ENCODE measurements around the gene LRRC55.
A peak's percentile ranks its signal among the peaks of the same experiment; 100 is the strongest.

Gene LRRC55

DNA sequence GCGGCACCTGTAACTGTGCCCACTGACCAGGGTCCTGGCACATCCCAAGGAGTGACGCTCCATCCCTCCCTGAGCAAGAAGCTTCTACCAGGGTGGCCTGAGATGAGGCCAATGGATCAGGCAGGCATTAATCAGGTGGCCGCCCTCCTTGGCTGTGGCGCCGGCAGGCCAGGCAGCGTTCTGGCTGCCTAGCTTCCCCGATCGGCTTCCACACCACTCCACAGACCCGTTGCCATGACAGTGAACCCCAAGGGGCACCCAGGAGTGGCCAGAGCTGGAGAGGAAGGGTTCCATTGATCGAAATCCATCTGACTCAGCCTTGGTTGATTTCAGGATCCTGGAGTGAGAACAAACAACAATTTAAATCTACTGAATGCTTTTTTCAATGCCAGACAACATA lies 20.5 kb downstream of the LRRC55 start:
- DNase-seq (ENCODE audit: low spot score): no peak

DNA sequence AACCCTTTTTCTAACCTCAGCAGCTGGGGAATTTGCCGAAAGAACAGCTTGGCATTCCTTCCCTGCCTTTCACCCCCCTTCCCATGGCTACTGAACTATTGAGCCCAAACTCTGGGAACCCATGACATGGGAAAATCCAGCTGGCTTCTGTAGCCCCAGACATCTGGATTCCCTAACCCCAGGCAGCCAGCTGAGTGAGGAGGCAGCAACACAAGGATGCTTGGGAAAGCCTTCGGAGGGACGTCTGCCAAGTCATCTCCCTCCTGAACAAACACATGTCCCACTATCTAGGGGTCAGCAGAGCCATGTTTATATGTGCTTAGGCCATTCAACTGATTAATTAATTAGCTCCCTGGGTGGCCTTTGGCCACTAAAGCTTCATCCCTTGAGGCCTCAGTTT lies 21.6 kb downstream of the LRRC55 start:
- no peak for DNase-seq (ENCODE audit: low spot score)

DNA sequence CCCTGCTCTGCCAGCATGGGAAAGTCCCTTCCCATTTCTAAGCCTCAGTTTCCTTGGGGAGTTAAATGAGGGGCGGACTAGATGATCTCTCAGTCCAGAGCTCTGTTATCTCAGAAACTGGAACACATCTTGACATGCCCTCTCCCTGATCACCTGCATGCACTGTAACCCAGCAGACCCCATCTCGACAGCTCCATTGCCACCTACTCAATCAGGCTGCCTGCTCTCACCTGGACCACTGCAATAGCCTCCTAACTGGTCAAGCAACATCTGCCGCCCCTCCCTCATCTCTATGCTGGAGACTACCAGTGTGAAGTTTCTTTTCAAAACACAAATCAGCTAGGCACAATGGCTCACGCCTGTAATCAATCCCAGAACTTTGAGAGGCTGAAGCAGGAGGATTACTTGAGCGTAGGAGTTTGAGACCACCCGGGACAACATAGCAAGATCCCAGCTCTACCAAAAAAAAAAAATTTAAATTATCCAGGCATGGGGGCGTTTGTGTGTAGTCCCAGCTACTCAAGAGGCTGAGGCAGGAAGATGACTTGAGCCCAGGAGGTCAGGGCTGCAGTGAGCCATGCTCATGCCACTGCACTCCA lies 22.2 kb downstream of the LRRC55 start:
- DNase-seq (ENCODE audit: low spot score): no peak

DNA sequence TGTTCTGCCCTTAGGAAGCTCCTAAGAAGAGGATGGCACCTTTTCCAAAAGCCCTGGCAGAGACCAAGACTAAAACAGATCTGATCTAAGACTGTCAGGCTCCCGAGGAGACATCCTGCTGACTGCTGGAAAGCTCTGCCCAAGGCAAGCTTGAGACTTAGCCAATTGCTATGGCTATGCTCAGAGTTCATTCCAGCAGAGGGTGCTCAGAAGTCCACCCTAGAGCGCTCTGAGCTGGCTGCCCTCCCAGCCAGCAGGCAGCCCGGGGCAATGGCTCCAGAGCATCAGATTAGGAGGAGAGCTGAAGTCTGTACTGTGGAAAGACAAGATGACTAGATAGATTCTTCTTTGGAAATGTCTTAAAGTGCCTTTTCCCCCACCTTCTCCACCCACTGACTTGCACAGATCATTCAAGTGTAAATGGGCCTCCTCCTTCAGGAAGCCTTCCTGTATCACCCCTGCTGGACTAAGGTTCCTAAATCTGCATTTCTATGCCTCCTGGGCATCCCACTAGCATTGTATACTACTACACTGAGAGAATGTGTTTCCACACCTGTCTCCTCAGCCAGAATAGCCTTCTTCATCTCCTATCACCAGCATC lies 23.4 kb downstream of the LRRC55 start:
- peak; percentile 65 for DNase-seq (ENCODE audit: low spot score)

- DNase-seq (ENCODE audit: low spot score): no peak
Measured at GRCh38 chr11:57207168-57207567, 25.4 kb downstream of the LRRC55 start.

- no peak for DNase-seq (ENCODE audit: low spot score)
Measured at GRCh38 chr11:57210781-57211180, 29.0 kb downstream of the LRRC55 start.

DNA sequence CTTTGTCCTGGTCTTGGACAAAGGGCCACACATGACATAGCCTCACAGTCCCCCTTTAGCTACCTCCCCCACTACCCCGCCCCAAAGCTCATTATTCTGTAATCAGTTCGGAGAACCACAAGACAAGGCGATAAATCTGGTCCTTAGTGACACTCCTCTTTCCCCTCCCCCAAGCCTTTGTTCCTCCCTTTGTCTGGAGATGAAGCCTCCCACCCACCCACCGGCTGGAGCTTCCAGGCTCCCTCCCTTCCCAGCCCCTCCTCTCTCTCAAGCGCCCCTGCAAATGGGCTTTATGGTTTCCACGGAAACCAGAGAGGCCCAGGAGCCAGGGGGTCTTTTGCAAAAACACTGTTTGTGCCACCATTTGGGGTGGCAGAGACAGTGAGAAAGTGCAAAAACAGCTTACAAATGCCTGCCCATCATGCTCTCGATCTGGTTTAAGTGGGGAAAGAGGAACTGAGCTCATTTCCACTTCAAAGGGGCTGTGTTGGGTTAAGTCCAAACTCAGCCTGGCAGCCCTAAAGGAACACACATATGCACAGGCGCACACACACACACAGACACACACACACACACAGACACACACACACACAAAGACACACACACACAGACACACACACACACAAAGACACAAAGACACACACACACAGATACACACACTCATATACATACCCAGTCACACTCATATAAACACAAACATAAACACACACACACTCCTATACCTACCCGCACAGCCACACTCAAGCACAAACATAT lies 31.8 kb downstream of the LRRC55 start:
- DNase-seq (ENCODE audit: low spot score): no peak

- DNase-seq (ENCODE audit: low spot score): no peak
Measured at GRCh38 chr11:57214098-57214417, 32.3 kb downstream of the LRRC55 start.

DNA sequence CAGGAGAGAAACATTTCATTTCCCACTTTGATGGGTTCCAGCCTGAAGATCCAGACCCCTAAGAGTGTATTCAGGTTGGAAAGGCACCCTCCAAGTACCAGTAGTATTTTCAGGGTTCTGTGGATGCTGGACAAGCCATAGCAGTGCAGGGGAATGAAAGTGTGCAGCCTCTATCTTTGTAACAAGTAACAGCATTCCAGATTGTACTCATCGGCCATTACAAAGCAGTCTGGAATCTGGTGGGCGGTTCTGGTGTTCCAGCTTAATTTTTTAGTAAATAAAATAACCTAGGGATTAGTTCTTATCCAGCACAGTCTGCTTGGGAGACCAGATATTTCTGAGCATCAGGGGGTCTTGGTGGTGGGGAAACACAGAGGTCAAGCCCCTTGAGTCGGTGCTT lies 32.7 kb downstream of the LRRC55 start:
- peak; percentile 77 for DNase-seq (ENCODE audit: low spot score)

- no peak for DNase-seq (ENCODE audit: low spot score)
Measured at GRCh38 chr11:57216463-57216862, 34.7 kb downstream of the LRRC55 start.

DNA sequence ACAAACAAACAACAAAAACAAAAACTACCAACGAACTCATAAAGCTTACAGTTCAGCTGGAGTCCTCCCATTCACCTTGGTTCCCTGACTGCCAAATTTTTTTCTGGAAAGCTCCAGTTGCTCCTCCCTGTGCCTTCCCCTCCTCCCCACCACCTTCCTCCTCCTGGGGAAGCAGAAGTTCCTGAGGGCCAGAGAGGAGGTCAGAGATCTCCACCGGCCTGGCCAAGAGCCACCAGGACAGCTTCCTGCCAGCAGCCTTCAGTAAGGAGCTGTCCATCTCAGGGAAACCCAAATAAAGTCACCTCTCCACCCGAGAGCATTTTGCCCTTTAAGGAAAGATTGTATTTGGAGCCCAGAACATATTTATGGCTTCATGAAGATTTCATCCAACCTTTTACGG lies 35.3 kb downstream of the LRRC55 start:
- no peak for DNase-seq (ENCODE audit: low spot score)

GRCh38 chr11:57219021-57219627 lies 37.4 kb downstream of the LRRC55 start:
- no peak for DNase-seq (ENCODE audit: low spot score)

GRCh38 chr11:57222239-57222638 lies 40.5 kb downstream of the LRRC55 start:
- no peak for DNase-seq (ENCODE audit: low spot score)

DNA sequence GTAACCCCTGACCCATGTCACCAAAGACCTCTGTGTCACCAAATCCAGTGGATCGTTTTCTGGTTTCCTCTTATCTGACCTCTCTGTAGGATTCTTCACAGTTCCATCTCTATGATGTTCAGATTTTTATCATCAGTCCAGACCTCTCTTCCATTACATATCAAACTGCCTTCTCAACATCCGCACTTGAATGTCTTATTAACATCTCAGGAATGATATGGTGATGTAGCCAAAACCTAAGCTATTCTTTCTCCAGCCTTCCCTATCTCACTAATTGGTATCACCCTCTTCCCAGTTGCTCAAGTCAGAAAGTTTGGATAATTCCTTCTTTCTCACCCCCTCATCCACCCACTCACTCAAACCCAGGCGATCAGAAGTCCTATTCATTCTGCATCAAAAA lies 41.8 kb downstream of the LRRC55 start:
- DNase-seq (ENCODE audit: low spot score): no peak

DNA sequence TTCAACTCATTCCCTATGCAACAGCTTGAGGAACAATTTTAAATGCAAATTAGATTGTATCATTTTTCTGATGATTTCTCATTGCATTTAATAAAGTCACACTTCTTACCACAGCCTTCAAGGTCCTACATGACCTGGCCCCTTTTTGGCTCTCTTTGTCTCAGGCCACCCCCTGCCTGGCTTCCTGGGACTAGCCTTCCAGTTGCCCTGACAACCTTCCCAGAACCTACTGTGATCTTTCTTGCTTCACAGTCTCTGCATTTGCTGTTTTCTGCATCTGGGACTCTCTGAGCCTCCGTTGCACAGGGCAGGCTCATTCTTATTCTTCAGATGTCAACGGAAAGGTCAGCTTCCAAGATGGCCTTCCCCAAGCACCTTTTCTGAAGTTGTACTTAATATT lies 42.4 kb downstream of the LRRC55 start:
- no peak for DNase-seq (ENCODE audit: low spot score)

GRCh38 chr11:57224537-57224936 lies 42.8 kb downstream of the LRRC55 start:
- peak; percentile 54 for DNase-seq (ENCODE audit: low spot score)

- no peak for DNase-seq (ENCODE audit: low spot score)
Measured at GRCh38 chr11:57228600-57228999, 46.8 kb downstream of the LRRC55 start.

GRCh38 chr11:57230316-57230715 lies 48.6 kb downstream of the LRRC55 start:
- no peak for DNase-seq (ENCODE audit: low spot score)

DNA sequence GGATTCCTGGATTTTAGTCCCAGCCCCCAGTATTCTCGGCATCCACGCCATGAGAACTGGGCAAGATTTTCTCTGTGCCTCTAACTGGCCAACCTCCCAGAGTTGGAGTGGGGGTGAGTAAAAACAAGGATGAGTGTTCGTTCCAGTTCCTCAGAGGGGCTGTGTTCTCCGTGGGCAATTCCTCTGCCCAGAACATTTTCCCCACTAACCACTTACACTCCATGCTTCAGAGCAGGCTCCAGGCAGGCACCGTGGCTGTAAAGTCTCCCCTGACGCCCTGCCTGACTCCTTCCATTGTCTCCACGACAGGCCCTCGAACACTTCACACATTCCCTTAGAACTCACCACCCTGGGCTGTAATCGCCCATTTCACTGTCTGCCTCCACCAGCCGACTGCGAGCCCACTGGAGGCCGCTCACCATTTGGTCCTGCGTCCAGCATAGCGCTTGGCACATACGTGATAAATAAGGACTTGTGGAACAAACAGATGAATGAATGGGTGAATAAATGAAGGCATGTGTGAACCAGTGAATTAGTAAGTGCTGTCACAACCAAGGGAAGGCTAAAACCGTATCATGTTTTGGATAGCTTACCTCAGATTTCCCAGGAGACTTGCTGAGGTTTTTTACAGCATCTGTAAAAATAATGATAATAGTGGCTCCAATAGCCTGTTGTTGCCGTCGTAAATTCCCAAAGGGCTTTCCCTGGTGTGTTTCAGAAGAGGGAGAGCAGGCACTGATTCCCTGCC lies 49.2 kb downstream of the LRRC55 start:
- DNase-seq (ENCODE audit: low spot score): no peak

- no peak for DNase-seq (ENCODE audit: low spot score)
Measured at GRCh38 chr11:57231539-57232253, 49.9 kb downstream of the LRRC55 start.

- DNase-seq (ENCODE audit: low spot score): no peak
Measured at GRCh38 chr11:57233702-57234101, 51.9 kb downstream of the LRRC55 start.
